WTC11 (cell line): Measurements from ENCODE around the gene GZMM. TPM values are rescaled to one million over a fixed set of nuclear protein-coding genes. Genes with fewer than 3 reads are reported as not detected.

ENCODE experiments used
- AR ChIP-seq: fragments of 250-450 bp; sonication (Bioruptor Pico); IDR thresholded peaks from 2 replicates; pipeline ENCODE4 v1.9.0; 2021; ENCODE audit warnings: mild to moderate bottlenecking
- ATF6 ChIP-seq: sonication (generic); formaldehyde crosslinking; IDR thresholded peaks from 2 replicates; pipeline ENCODE4 v1.8.1; 2023; ENCODE audit warnings: mild to moderate bottlenecking, missing genetic modification reagents
- CBFB ChIP-seq: sonication (generic); formaldehyde crosslinking; IDR thresholded peaks from 2 replicates; pipeline ENCODE4 v1.8.1; 2022; ENCODE audit warnings: mild to moderate bottlenecking, low read depth, missing genetic modification reagents
- ESRRA ChIP-seq: sonication (generic); formaldehyde crosslinking; IDR thresholded peaks from 2 replicates; pipeline ENCODE4 v1.8.1; 2022; ENCODE audit warnings: mild to moderate bottlenecking, missing genetic modification reagents, borderline replicate concordance
- FOXP1 ChIP-seq: sonication (generic); formaldehyde crosslinking; IDR thresholded peaks from 2 replicates; pipeline ENCODE4 v1.8.0; 2022; ENCODE audit warnings: missing genetic modification reagents, mild to moderate bottlenecking, moderate library complexity, borderline replicate concordance
- IRF2 ChIP-seq: sonication (generic); formaldehyde crosslinking; IDR thresholded peaks from 2 replicates; pipeline ENCODE4 v1.8.0; 2022; ENCODE audit warnings: low read depth, missing genetic modification reagents, borderline replicate concordance
- JUN ChIP-seq: sonication (generic); formaldehyde crosslinking; IDR thresholded peaks from 2 replicates; pipeline ENCODE4 v1.8.0; 2023; ENCODE audit warnings: mild to moderate bottlenecking, missing genetic modification reagents
- MYBL2 ChIP-seq: sonication (generic); formaldehyde crosslinking; IDR thresholded peaks from 2 replicates; pipeline ENCODE4 v1.8.1; 2023; ENCODE audit warnings: mild to moderate bottlenecking, moderate library complexity, missing genetic modification reagents
- NFATC4 ChIP-seq: fragments of 250-450 bp; sonication (Bioruptor Pico); IDR thresholded peaks from 2 replicates; pipeline ENCODE4 v1.9.0; 2021; ENCODE audit warnings: mild to moderate bottlenecking
- NR2C2 ChIP-seq: sonication (generic); formaldehyde crosslinking; IDR thresholded peaks from 2 replicates; pipeline ENCODE4 v1.8.0; 2022; ENCODE audit warnings: mild to moderate bottlenecking, missing genetic modification reagents
- SMAD3 ChIP-seq: sonication (generic); formaldehyde crosslinking; IDR thresholded peaks from 2 replicates; pipeline ENCODE4 v1.8.0; 2022; ENCODE audit warnings: missing genetic modification reagents, mild to moderate bottlenecking, borderline replicate concordance
- TEAD1 ChIP-seq: sonication (generic); formaldehyde crosslinking; IDR thresholded peaks from 2 replicates; pipeline ENCODE4 v1.8.0; 2022; ENCODE audit warnings: mild to moderate bottlenecking, missing genetic modification reagents
- USF1 ChIP-seq: sonication (generic); formaldehyde crosslinking; IDR thresholded peaks from 2 replicates; pipeline ENCODE4 v1.8.0; 2022; ENCODE audit warnings: mild to moderate bottlenecking, missing genetic modification reagents
- ZBTB21 ChIP-seq: sonication (generic); formaldehyde crosslinking; IDR thresholded peaks from 2 replicates; pipeline ENCODE4 v1.8.1; 2023; ENCODE audit warnings: mild to moderate bottlenecking, missing genetic modification reagents, borderline replicate concordance
- ZNF121 ChIP-seq: sonication (generic); formaldehyde crosslinking; IDR thresholded peaks from 2 replicates; pipeline ENCODE4 v1.8.0; 2023; ENCODE audit warnings: missing genetic modification reagents
- ZNF232 ChIP-seq: sonication (generic); formaldehyde crosslinking; IDR thresholded peaks from 2 replicates; pipeline ENCODE4 v1.8.0; 2022; ENCODE audit warnings: mild to moderate bottlenecking, missing genetic modification reagents
- ZNF263 ChIP-seq: sonication (generic); formaldehyde crosslinking; IDR thresholded peaks from 2 replicates; pipeline ENCODE4 v1.8.1; 2022; ENCODE audit warnings: low read depth, mild to moderate bottlenecking, moderate library complexity, missing genetic modification reagents
- ZNF671 ChIP-seq: fragments of 250-450 bp; sonication (Bioruptor Pico); IDR thresholded peaks from 2 replicates; pipeline ENCODE4 v1.8.0; 2021; ENCODE audit warnings: mild to moderate bottlenecking
- total RNA-seq: library from RNA; stranded (reverse); gene quantifications from 3 replicates; pipeline ENCODE4 v1.2.3, GENCODE V29; 2021
- TF ChIP-seq, protein P1 (sequence below): sonication (generic); formaldehyde crosslinking; IDR thresholded peaks from 2 replicates; pipeline ENCODE4 v1.8.1; 2022; ENCODE audit warnings: missing genetic modification reagents, borderline replicate concordance
- TF ChIP-seq, protein P2 (sequence below): sonication (generic); formaldehyde crosslinking; IDR thresholded peaks from 2 replicates; pipeline ENCODE4 v1.8.0; 2022; ENCODE audit warnings: mild to moderate bottlenecking, missing genetic modification reagents
- TF ChIP-seq, protein P3 (sequence below): sonication (generic); formaldehyde crosslinking; IDR thresholded peaks from 2 replicates; pipeline ENCODE4 v1.8.1; 2023; ENCODE audit warnings: mild to moderate bottlenecking, missing genetic modification reagents
- TF ChIP-seq, protein P4 (sequence below): sonication (generic); formaldehyde crosslinking; IDR thresholded peaks from 2 replicates; pipeline ENCODE4 v1.8.1; 2022; ENCODE audit warnings: low read depth, missing genetic modification reagents, borderline replicate concordance
- TF ChIP-seq, protein P5 (sequence below): fragments of 250-450 bp; sonication (Bioruptor Pico); conservative IDR thresholded peaks from 2 replicates; pipeline ENCODE4 v1.9.0; 2021; ENCODE audit warnings: mild to moderate bottlenecking

GZMM gene
- total RNA-seq, 1 experiment from 2014 or later: 0.68 TPM

DNA sequence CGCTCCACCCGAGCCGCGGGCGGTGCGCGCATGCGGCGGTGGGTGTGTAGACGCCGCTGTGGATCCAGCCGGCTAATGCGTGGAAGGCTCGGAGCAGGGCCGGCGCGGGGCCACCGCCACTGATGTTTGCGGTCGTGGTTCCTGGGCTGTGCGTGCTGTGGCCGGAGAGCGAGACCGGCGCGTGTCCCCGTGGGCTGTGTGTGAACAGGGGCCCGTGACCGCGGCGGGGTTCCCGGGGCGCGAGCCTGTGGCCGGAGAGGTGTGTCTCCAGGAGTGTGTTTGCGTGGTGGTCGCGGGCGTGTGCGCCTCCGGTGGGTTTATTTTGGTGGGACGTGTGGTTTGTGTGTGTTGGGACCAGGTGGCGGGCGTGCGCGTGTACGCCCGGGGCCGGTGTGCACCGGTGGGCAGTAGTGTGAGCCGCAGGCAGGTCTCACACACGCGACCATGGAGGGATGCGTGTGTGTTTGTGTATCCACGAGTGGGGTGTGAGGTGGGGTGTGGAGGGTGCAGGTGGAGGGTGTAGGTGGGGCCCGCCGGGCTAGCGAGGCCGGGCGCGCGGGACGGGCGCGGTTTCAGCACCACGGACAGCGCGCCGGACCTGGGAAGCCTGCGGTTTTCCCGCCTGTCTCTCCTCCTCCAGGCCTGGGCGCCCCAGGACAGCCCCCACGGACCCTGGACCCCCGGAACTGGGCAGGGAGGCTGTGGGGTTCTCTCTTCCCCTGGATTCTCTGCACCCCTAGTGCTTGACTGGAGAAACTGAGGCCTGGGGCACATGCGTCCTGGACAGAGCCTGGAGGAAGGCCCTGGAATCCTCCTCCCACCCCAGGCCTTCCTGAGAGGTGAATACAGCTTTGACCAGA, 47.5 kb downstream of the GZMM start (continued):
- TF ChIP-seq ATF6 (CRISPR knock-in tag): 0 out of 2 replicates have a peak, but pooled peaks have one; percentile 56
- no peak for TF ChIP-seq NFATC4 (CRISPR knock-in tag)
- TF ChIP-seq JUN: peak; percentile 62; the same call in 1 of the 2 replicates
- no peak for TF ChIP-seq ZNF263 (CRISPR knock-in tag)
- peak; percentile 92 for TF ChIP-seq FOXP1 (CRISPR knock-in tag)
- peak; percentile 76; the same call in 1 of the 2 replicates for TF ChIP-seq SMAD3 (CRISPR knock-in tag)
- TF ChIP-seq, protein P1, sequence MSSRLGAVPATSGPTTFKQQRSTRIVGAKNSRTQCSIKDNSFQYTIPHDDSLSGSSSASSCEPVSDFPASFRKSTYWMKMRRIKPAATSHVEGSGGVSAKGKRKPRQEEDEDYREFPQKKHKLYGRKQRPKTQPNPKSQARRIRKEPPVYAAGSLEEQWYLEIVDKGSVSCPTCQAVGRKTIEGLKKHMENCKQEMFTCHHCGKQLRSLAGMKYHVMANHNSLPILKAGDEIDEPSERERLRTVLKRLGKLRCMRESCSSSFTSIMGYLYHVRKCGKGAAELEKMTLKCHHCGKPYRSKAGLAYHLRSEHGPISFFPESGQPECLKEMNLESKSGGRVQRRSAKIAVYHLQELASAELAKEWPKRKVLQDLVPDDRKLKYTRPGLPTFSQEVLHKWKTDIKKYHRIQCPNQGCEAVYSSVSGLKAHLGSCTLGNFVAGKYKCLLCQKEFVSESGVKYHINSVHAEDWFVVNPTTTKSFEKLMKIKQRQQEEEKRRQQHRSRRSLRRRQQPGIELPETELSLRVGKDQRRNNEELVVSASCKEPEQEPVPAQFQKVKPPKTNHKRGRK (CRISPR knock-in tag): no peak; the same call in 1 of the 2 replicates
- no peak for TF ChIP-seq ZNF671 (CRISPR knock-in tag)
- TF ChIP-seq, protein P2, sequence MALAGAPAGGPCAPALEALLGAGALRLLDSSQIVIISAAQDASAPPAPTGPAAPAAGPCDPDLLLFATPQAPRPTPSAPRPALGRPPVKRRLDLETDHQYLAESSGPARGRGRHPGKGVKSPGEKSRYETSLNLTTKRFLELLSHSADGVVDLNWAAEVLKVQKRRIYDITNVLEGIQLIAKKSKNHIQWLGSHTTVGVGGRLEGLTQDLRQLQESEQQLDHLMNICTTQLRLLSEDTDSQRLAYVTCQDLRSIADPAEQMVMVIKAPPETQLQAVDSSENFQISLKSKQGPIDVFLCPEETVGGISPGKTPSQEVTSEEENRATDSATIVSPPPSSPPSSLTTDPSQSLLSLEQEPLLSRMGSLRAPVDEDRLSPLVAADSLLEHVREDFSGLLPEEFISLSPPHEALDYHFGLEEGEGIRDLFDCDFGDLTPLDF (CRISPR knock-in tag): no peak
- TF ChIP-seq ZNF232 (CRISPR knock-in tag): peak; percentile 50; the same call in 1 of the 2 replicates
- TF ChIP-seq, protein P3, sequence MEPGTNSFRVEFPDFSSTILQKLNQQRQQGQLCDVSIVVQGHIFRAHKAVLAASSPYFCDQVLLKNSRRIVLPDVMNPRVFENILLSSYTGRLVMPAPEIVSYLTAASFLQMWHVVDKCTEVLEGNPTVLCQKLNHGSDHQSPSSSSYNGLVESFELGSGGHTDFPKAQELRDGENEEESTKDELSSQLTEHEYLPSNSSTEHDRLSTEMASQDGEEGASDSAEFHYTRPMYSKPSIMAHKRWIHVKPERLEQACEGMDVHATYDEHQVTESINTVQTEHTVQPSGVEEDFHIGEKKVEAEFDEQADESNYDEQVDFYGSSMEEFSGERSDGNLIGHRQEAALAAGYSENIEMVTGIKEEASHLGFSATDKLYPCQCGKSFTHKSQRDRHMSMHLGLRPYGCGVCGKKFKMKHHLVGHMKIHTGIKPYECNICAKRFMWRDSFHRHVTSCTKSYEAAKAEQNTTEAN: peak; percentile 84; the same call in 1 of the 2 replicates
- TF ChIP-seq AR (CRISPR knock-in tag): no peak
- TF ChIP-seq TEAD1 (CRISPR knock-in tag): peak; percentile 71; the same call in 1 of the 2 replicates
- no peak for TF ChIP-seq ZBTB21 (CRISPR knock-in tag)
- TF ChIP-seq, protein P4, sequence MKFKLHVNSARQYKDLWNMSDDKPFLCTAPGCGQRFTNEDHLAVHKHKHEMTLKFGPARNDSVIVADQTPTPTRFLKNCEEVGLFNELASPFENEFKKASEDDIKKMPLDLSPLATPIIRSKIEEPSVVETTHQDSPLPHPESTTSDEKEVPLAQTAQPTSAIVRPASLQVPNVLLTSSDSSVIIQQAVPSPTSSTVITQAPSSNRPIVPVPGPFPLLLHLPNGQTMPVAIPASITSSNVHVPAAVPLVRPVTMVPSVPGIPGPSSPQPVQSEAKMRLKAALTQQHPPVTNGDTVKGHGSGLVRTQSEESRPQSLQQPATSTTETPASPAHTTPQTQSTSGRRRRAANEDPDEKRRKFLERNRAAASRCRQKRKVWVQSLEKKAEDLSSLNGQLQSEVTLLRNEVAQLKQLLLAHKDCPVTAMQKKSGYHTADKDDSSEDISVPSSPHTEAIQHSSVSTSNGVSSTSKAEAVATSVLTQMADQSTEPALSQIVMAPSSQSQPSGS (CRISPR knock-in tag): no peak
- TF ChIP-seq, protein P5, sequence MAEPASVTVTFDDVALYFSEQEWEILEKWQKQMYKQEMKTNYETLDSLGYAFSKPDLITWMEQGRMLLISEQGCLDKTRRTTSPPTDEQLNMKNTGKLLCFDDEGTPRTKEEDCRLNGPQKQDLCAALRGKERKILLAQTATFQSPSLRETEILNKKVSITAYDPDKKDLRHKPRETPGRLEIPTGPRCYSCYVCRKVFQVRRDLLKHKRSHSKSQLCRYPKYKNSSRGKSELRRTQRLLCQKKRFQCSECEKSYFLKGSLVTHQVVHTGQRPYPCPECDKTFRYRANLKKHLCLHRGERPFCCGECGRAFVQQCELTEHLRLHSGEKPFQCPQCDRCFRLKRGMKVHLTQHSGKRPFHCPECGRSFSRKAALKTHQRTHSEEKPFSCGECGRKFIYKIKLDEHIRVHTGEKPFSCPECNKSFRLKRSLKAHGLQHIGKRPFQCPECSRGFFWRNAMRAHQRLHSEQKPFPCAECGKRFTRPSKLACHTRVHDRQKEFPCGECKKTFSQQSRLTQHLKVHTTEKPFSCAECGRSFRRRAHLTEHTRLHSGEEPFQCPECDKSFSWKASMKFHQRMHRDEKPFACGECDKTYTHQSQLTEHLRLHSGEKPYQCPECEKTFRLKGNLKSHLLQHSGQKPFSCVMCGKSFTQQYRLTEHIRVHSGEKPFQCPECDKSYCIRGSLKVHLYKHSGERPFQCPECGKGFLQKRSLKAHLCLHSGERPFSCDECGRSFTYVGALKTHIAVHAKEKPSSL: no peak
- TF ChIP-seq CBFB (CRISPR knock-in tag): no peak
- TF ChIP-seq USF1 (CRISPR knock-in tag): peak; percentile 60; the same call in 1 of the 2 replicates
- TF ChIP-seq NR2C2: peak; percentile 41; the same call in 1 of the 2 replicates
- no peak for TF ChIP-seq IRF2 (CRISPR knock-in tag)
- peak; percentile 77; the same call in 1 of the 2 replicates for TF ChIP-seq MYBL2 (CRISPR knock-in tag)
- no peak for TF ChIP-seq ZNF121
- TF ChIP-seq ESRRA (CRISPR knock-in tag): no peak
